Liver (tissue), 3 donors: ENCODE measurements around the gene MEGF11.

Experiments
- REST ChIP-seq: IDR thresholded peaks from 2 replicates; pipeline ENCODE4 v1.6.1; 2016; ENCODE audit warnings: antibody characterized with exemption, mild to moderate bottlenecking
- SP1 ChIP-seq: IDR thresholded peaks from 2 replicates; pipeline ENCODE4 v1.6.1; 2018; ENCODE audit warnings: antibody characterized with exemption, mild to moderate bottlenecking
- TF ChIP-seq, protein P1 (sequence below): fragments of 150-350 bp; IDR thresholded peaks from 2 replicates; pipeline ENCODE4 v1.5.1; 2017; ENCODE audit warnings: improper control_type of control experiment, low read depth, low read length; ENCODE audit not compliant: missing input control
- TF ChIP-seq, protein P2 (sequence below): IDR thresholded peaks from 2 replicates; pipeline ENCODE4 v1.6.1; 2016; ENCODE audit warnings: antibody characterized with exemption
- donor health status: healthy.
- donor health status: healthy.

- TF ChIP-seq, protein P1, sequence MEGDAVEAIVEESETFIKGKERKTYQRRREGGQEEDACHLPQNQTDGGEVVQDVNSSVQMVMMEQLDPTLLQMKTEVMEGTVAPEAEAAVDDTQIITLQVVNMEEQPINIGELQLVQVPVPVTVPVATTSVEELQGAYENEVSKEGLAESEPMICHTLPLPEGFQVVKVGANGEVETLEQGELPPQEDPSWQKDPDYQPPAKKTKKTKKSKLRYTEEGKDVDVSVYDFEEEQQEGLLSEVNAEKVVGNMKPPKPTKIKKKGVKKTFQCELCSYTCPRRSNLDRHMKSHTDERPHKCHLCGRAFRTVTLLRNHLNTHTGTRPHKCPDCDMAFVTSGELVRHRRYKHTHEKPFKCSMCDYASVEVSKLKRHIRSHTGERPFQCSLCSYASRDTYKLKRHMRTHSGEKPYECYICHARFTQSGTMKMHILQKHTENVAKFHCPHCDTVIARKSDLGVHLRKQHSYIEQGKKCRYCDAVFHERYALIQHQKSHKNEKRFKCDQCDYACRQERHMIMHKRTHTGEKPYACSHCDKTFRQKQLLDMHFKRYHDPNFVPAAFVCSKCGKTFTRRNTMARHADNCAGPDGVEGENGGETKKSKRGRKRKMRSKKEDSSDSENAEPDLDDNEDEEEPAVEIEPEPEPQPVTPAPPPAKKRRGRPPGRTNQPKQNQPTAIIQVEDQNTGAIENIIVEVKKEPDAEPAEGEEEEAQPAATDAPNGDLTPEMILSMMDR: no peak
- no peak for TF ChIP-seq SP1
- TF ChIP-seq REST: no peak
- TF ChIP-seq, protein P2, sequence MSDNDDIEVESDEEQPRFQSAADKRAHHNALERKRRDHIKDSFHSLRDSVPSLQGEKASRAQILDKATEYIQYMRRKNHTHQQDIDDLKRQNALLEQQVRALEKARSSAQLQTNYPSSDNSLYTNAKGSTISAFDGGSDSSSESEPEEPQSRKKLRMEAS: no peak
Measured at GRCh38 chr15:66101715-66102395, 151.7 kb downstream of the MEGF11 start.
